CD4-positive, alpha-beta T cell treated with Interleukin-15 for 1 hour (primary cell): ENCODE measurements around the gene PHF23.

Experiments used
- DNase-seq: peaks from one replicate; pipeline ENCODE4 v3.0.0-alpha.2; 2020

The PHF23 gene

GRCh38 chr17:7196651-7197401, 42.4 kb downstream of the PHF23 start:
- DNase-seq, result no peak

- DNase-seq, result no peak
Observed at GRCh38 chr17:7195971-7196370, 43.3 kb downstream of the PHF23 start.

- DNase-seq, result no peak
Observed at GRCh38 chr17:7192271-7192937, 46.9 kb downstream of the PHF23 start.

- no peak for DNase-seq
Observed at GRCh38 chr17:7191571-7192270, 47.5 kb downstream of the PHF23 start.

GRCh38 chr17:7191069-7191468, 48.2 kb downstream of the PHF23 start:
- no peak for DNase-seq

GRCh38 chr17:7190276-7190917, 48.9 kb downstream of the PHF23 start:
- no peak for DNase-seq

- no peak for DNase-seq
Observed at GRCh38 chr17:7186241-7186640, 53.0 kb downstream of the PHF23 start.
